ENCODE measurements around the gene FDPS. TPM values are rescaled to one million over a fixed set of nuclear protein-coding genes. Genes with fewer than 3 reads are reported as not detected.

FDPS gene
- total and polyA plus RNA-seq, 2 experiments from 2014 or later = 287 to 366 TPM

- ATAC-seq = no peak
- Mint-ChIP-seq H3K4me1 (peaks cover 12% of the 10 kb centered on the region), H3K36me3 (ENCODE audit: low read depth) (peaks cover 3% of the 10 kb centered on the region; the same call in 2 of the 3 replicates), H3K4me3 (no peak overlapping the region), H3K9me3 (peaks cover 4% of the 10 kb centered on the region; the same call in 1 of the 3 replicates), H3K27me3 (ENCODE audit: insufficient read depth, low read depth, poor library complexity) (peaks cover 11% of the 10 kb centered on the region), H3K27ac (no peak overlapping the region)
- DNase-seq (ENCODE audit: low spot score) = no peak
- no peak overlapping the region for H3K27ac ChIP-seq (ENCODE audit: low read depth)
- no peak overlapping the region for H2AFZ ChIP-seq
- no peak overlapping the region for H3K4me3 ChIP-seq
- no peaks in the 10 kb centered on the region for H3K79me2 ChIP-seq (replicated peaks; ENCODE audit: insufficient read depth)
- peaks cover 16% of the 10 kb centered on the region for H3K4me1 ChIP-seq (ENCODE audit: insufficient read depth)
- no peaks in the 10 kb centered on the region for H3K9me2 ChIP-seq (ENCODE audit: insufficient read depth)
- no peaks in the 10 kb centered on the region for H3K27me3 ChIP-seq (ENCODE audit: insufficient read depth)
- TF ChIP-seq POLR2AphosphoS5 (IDR thresholded peaks at IDR 0.05; ENCODE audit: low read depth) (no peak), NANOG (IDR thresholded peaks at IDR 0.05; ENCODE audit: borderline replicate concordance) (no peak), REST (IDR thresholded peaks at IDR 0.05; ENCODE audit: unreplicated experiment) (no peak), EZH2 (IDR thresholded peaks at IDR 0.05; ENCODE audit: low read depth, unreplicated experiment) (no peak), CTCF (conservative IDR thresholded peaks at IDR 0.05; ENCODE audit: low read depth in 2 of 2) (no peak)
- no peak overlapping the region for H3K4me2 ChIP-seq
- peaks cover 11% of the 10 kb centered on the region for H3F3A ChIP-seq (replicated peaks; ENCODE audit: low read depth)
- no peaks in the 10 kb centered on the region for H3K36me3 ChIP-seq (ENCODE audit: insufficient read depth)
- H4K20me1 ChIP-seq (replicated peaks; ENCODE audit: insufficient read depth) = no peaks in the 10 kb centered on the region
Measured at GRCh38 chr1:155282488-155283091, 26.1 kb upstream of the FDPS start.

- Histone ChIP-seq H3F3A (replicated peaks; ENCODE audit: low read depth) (0 out of 2 replicates have a peak, but pooled peaks cover 1% of the 10 kb centered on the region), H3K27ac (ENCODE audit: low read depth) (no peak overlapping the region), H4K20me1 (replicated peaks; ENCODE audit: insufficient read depth) (no peaks in the 10 kb centered on the region; the same call in 1 of the 2 replicates), H2AFZ (no peak overlapping the region), H3K36me3 (ENCODE audit: insufficient read depth) (no peaks in the 10 kb centered on the region), H3K4me3 (no peak overlapping the region), H3K79me2 (replicated peaks; ENCODE audit: insufficient read depth) (no peaks in the 10 kb centered on the region), H3K4me1 (ENCODE audit: insufficient read depth) (peaks cover 2% of the 10 kb centered on the region; the same call in 1 of the 2 replicates), H3K9me2 (ENCODE audit: insufficient read depth) (no peaks in the 10 kb centered on the region), H3K4me2 (no peak overlapping the region), H3K27me3 (ENCODE audit: insufficient read depth) (no peaks in the 10 kb centered on the region)
- Mint-ChIP-seq H3K36me3 (ENCODE audit: low read depth) (peaks cover 3% of the 10 kb centered on the region; the same call in 2 of the 3 replicates), H3K27me3 (ENCODE audit: insufficient read depth, low read depth, poor library complexity) (peaks cover 5% of the 10 kb centered on the region), H3K27ac (no peak overlapping the region), H3K9me3 (peaks cover 1% of the 10 kb centered on the region; the same call in 1 of the 3 replicates), H3K4me3 (no peak overlapping the region), H3K4me1 (peaks cover 2% of the 10 kb centered on the region)
- ATAC-seq (no peak), DNase-seq (ENCODE audit: low spot score) (no peak)
- TF ChIP-seq CREB1 (CRISPR knock-in tag; IDR thresholded peaks at IDR 0.05; ENCODE audit: low read depth) (no peak), EZH2phosphoT487 (IDR thresholded peaks at IDR 0.05; ENCODE audit: unreplicated experiment) (no peak), CTCF (conservative IDR thresholded peaks at IDR 0.05; ENCODE audit: low read depth in 2 of 2) (no peak), ZNF114 (CRISPR knock-in tag; IDR thresholded peaks at IDR 0.05) (no peak), ZNF331 (CRISPR knock-in tag; IDR thresholded peaks at IDR 0.05; ENCODE audit: low read depth) (no peak), STAT1 (IDR thresholded peaks at IDR 0.05; ENCODE audit: unreplicated experiment) (no peak), REST (IDR thresholded peaks at IDR 0.05; ENCODE audit: unreplicated experiment) (no peak), ETS1 (IDR thresholded peaks at IDR 0.05) (no peak)
Measured at GRCh38 chr1:155284476-155284875, 24.2 kb upstream of the FDPS start.

Measured in GM23338 (cell line).